GM23338 (cell line): ENCODE data around the gene CNDP2. TPM values are rescaled to one million over a fixed set of nuclear protein-coding genes. Genes with fewer than 3 reads are reported as not detected.
A peak's percentile ranks its signal among the peaks of the same experiment; 100 is the strongest.

Experiments
- ATAC-seq: fragments of 200-7000 bp; cut with Tn5 transposase; 3 replicates; pipeline ENCODE4 v1.9.1; 2020
- DNase-seq: peaks from one replicate; pipeline ENCODE4 v3.0.0-alpha.2; 2015; ENCODE audit warnings: low spot score
- H2AFZ ChIP-seq: fragments of 200-600 bp; sonication (generic); 2 replicates; pipeline ENCODE4 v1.8.0; 2016; ENCODE audit warnings: antibody characterized with exemption, mild to moderate bottlenecking, moderate library complexity
- H3F3A ChIP-seq: fragments of 200-600 bp; sonication (generic); replicated peaks from 2 replicates; pipeline ENCODE4 v1.8.0; 2017; ENCODE audit warnings: antibody characterized with exemption, mixed run types, low read depth
- H3K27ac ChIP-seq: fragments of 200-600 bp; sonication (generic); 2 replicates; pipeline ENCODE4 v1.6.1; 2016; ENCODE audit warnings: low read depth
- H3K27me3 ChIP-seq: fragments of 200-600 bp; sonication (generic); 2 replicates; pipeline ENCODE4 v1.8.0; 2016; ENCODE audit warnings: mild to moderate bottlenecking, mixed run types, moderate library complexity; ENCODE audit not compliant: insufficient read depth
- H3K36me3 ChIP-seq: fragments of 200-600 bp; sonication (generic); 2 replicates; pipeline ENCODE4 v1.8.0; 2016; ENCODE audit warnings: mild to moderate bottlenecking; ENCODE audit not compliant: insufficient read depth
- H3K4me1 ChIP-seq: fragments of 200-600 bp; sonication (generic); 2 replicates; pipeline ENCODE4 v1.8.0; 2016; ENCODE audit warnings: mild to moderate bottlenecking, moderate library complexity; ENCODE audit not compliant: insufficient read depth
- H3K4me2 ChIP-seq: fragments of 200-600 bp; sonication (generic); 2 replicates; pipeline ENCODE4 v1.7.1; 2017; ENCODE audit warnings: mixed run types
- H3K4me3 ChIP-seq: fragments of 200-600 bp; sonication (generic); 2 replicates; pipeline ENCODE4 v1.6.1; 2016; ENCODE audit warnings: mixed run types
- H3K79me2 ChIP-seq: fragments of 200-600 bp; sonication (generic); replicated peaks from 2 replicates; pipeline ENCODE4 v1.8.0; 2017; ENCODE audit warnings: mild to moderate bottlenecking; ENCODE audit not compliant: insufficient read depth
- H3K9me2 ChIP-seq: fragments of 200-600 bp; sonication (generic); 2 replicates; pipeline ENCODE4 v1.8.0; 2017; ENCODE audit not compliant: insufficient read depth
- H4K20me1 ChIP-seq: fragments of 200-600 bp; sonication (generic); replicated peaks from 2 replicates; pipeline ENCODE4 v1.8.0; 2017; ENCODE audit warnings: mild to moderate bottlenecking; ENCODE audit not compliant: insufficient read depth
- H3K27ac Mint-ChIP-seq: 2 replicates; pipeline ENCODE4 v1.8.0; 2020; ENCODE audit warnings: inconsistent platforms, mild to moderate bottlenecking, moderate library complexity, mixed read lengths
- H3K27me3 Mint-ChIP-seq: 3 replicates; pipeline ENCODE4 v1.8.0; 2022; ENCODE audit warnings: low read depth, mild to moderate bottlenecking, moderate library complexity, mixed read lengths, inconsistent platforms; ENCODE audit not compliant: insufficient read depth, poor library complexity
- H3K36me3 Mint-ChIP-seq: 3 replicates; pipeline ENCODE4 v1.8.0; 2021; ENCODE audit warnings: low read depth, mild to moderate bottlenecking, inconsistent platforms, moderate library complexity, mixed read lengths
- H3K4me1 Mint-ChIP-seq: 3 replicates; pipeline ENCODE4 v1.8.0; 2020; ENCODE audit warnings: mild to moderate bottlenecking, inconsistent platforms, mixed read lengths
- H3K4me3 Mint-ChIP-seq: 3 replicates; pipeline ENCODE4 v1.8.0; 2021; ENCODE audit warnings: moderate library complexity, mild to moderate bottlenecking, inconsistent platforms, mixed read lengths
- H3K9me3 Mint-ChIP-seq: 3 replicates; pipeline ENCODE4 v1.8.0; 2020; ENCODE audit warnings: moderate library complexity, mild to moderate bottlenecking, inconsistent platforms, mixed read lengths
- CREB1 ChIP-seq: fragments of 250-450 bp; sonication (Bioruptor Pico); IDR thresholded peaks from 2 replicates; pipeline ENCODE4 v1.5.0; 2020; ENCODE audit warnings: low read depth, mild to moderate bottlenecking, moderate library complexity
- EZH2 ChIP-seq: fragments of 200-600 bp; sonication (generic); IDR thresholded peaks from one replicate; pipeline ENCODE4 v1.8.0; 2017; ENCODE audit warnings: antibody characterized with exemption, mild to moderate bottlenecking, low read depth; ENCODE audit not compliant: unreplicated experiment
- EZH2phosphoT487 ChIP-seq: fragments of 200-600 bp; sonication (generic); IDR thresholded peaks from one replicate; pipeline ENCODE4 v1.8.1; 2018; ENCODE audit warnings: antibody characterized with exemption; ENCODE audit not compliant: unreplicated experiment
- JUNB ChIP-seq: IDR thresholded peaks from one replicate; pipeline ENCODE4 v1.6.1; 2016; ENCODE audit warnings: antibody characterized with exemption; ENCODE audit not compliant: unreplicated experiment
- NANOG ChIP-seq: IDR thresholded peaks from 2 replicates; pipeline ENCODE4 v1.6.1; 2016; ENCODE audit warnings: antibody characterized with exemption, borderline replicate concordance
- POLR2AphosphoS5 ChIP-seq: IDR thresholded peaks from 2 replicates; pipeline ENCODE4 v1.6.1; 2016; ENCODE audit warnings: antibody characterized with exemption, low read depth
- STAT1 ChIP-seq: IDR thresholded peaks from one replicate; pipeline ENCODE4 v1.6.1; 2016; ENCODE audit warnings: antibody characterized with exemption; ENCODE audit not compliant: unreplicated experiment
- ZNF114 ChIP-seq: fragments of 250-450 bp; sonication (Bioruptor Pico); IDR thresholded peaks from 2 replicates; pipeline ENCODE4 v1.5.0; 2020; ENCODE audit warnings: mild to moderate bottlenecking, moderate library complexity
- ZNF331 ChIP-seq: fragments of 250-450 bp; sonication (Bioruptor Pico); IDR thresholded peaks from 2 replicates; pipeline ENCODE4 v1.5.0; 2020; ENCODE audit warnings: low read depth, mild to moderate bottlenecking, moderate library complexity
- polyA plus RNA-seq: library from polyadenylated mRNA; unstranded; fragments of >200 nt; fragmentation: Nextera tagmentation; extraction: Ambion mirVana; gene quantifications from 2 replicates; pipeline ENCODE4 v1.2.1, GENCODE V29; 2016
- total RNA-seq: library from RNA; depleted of rRNA; stranded (reverse); fragments of >200 nt; shearing (Covaris generic); gene quantifications from 2 replicates; pipeline ENCODE4 v1.2.3, GENCODE V29; 2014
- TF ChIP-seq, protein P1 (sequence below): IDR thresholded peaks from 2 replicates; pipeline ENCODE4 v1.6.1; 2016; ENCODE audit warnings: antibody characterized with exemption
- TF ChIP-seq, protein P2 (sequence below), 2 experiments: fragments of 200-600 bp in 1 of 2; sonication (generic) in 1 of 2; conservative IDR thresholded peaks; 2 replicates each; pipeline versions ENCODE4 v1.5.1 to v1.6.1; 2016 to 2017; ENCODE audit warnings: antibody characterized with exemption in 2 of 2, low read depth in 2 of 2, mild to moderate bottlenecking in 2 of 2, moderate library complexity in 1 of 2
- TF ChIP-seq, protein P3 (sequence below): IDR thresholded peaks from one replicate; pipeline ENCODE4 v1.6.1; 2018; ENCODE audit warnings: antibody characterized with exemption; ENCODE audit not compliant: unreplicated experiment

Gene CNDP2
- total and polyA plus RNA-seq, 2 experiments from 2014 or later, result 116 to 175 TPM

DNA sequence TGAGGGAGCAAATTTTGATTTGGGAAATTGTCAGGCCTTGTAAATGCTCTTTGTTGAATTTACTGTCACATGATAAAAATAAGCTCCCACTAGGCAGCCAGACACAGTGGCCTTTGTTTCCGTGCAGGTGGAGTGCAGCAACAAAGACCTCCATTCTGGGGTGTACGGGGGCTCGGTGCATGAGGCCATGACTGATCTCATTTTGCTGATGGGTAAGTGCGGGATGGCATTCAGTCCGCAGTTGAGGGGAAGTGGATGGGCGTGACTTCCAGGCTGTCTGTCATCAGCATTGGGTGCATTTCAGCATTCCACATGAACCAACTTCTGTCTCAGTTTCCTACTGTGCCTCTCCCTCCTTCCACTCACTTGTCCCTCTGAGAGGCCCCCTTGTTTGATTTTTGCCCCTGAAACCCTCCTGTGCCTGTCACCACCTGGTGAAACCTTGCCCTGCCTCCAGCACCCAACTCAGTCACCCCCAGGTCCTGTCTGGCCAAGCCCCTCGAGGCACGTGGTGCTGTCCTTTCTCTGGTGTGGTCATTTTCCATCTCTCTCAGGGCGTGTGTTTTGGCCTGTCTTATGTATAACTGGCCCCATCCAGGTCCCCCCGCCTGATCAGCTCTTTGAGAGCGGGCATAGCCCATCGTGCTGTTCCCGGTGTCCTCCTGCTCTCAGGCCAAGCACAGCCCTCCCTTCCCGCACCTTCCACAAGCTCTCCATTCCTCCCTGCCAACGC, 16.3 kb downstream of the CNDP2 start:
- Histone ChIP-seq H3K9me2 (no peaks in the 10 kb centered on the region), H3K4me2 (no peak overlapping the region), H3K36me3 (peaks cover 31% of the 10 kb centered on the region), H3K79me2 (no peaks in the 10 kb centered on the region), H3F3A (no peaks in the 10 kb centered on the region), H3K4me3 (no peak overlapping the region), H3K4me1 (no peaks in the 10 kb centered on the region), H2AFZ (no peak overlapping the region), H4K20me1 (peaks cover 10% of the 10 kb centered on the region), H3K27ac (no peak overlapping the region), H3K27me3 (no peaks in the 10 kb centered on the region)
- Mint-ChIP-seq H3K36me3 (peaks cover 90% of the 10 kb centered on the region), H3K27me3 (peaks cover 5% of the 10 kb centered on the region), H3K4me1 (peaks cover 8% of the 10 kb centered on the region), H3K27ac (peak overlapping the region; percentile 61; the same call in 1 of the 2 replicates), H3K4me3 (no peak overlapping the region), H3K9me3 (no peaks in the 10 kb centered on the region)
- no peak for TF ChIP-seq NANOG
- TF ChIP-seq ZNF114 (CRISPR knock-in tag), result no peak
- TF ChIP-seq, protein P1, sequence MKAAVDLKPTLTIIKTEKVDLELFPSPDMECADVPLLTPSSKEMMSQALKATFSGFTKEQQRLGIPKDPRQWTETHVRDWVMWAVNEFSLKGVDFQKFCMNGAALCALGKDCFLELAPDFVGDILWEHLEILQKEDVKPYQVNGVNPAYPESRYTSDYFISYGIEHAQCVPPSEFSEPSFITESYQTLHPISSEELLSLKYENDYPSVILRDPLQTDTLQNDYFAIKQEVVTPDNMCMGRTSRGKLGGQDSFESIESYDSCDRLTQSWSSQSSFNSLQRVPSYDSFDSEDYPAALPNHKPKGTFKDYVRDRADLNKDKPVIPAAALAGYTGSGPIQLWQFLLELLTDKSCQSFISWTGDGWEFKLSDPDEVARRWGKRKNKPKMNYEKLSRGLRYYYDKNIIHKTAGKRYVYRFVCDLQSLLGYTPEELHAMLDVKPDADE, result no peak
- TF ChIP-seq, protein P2, sequence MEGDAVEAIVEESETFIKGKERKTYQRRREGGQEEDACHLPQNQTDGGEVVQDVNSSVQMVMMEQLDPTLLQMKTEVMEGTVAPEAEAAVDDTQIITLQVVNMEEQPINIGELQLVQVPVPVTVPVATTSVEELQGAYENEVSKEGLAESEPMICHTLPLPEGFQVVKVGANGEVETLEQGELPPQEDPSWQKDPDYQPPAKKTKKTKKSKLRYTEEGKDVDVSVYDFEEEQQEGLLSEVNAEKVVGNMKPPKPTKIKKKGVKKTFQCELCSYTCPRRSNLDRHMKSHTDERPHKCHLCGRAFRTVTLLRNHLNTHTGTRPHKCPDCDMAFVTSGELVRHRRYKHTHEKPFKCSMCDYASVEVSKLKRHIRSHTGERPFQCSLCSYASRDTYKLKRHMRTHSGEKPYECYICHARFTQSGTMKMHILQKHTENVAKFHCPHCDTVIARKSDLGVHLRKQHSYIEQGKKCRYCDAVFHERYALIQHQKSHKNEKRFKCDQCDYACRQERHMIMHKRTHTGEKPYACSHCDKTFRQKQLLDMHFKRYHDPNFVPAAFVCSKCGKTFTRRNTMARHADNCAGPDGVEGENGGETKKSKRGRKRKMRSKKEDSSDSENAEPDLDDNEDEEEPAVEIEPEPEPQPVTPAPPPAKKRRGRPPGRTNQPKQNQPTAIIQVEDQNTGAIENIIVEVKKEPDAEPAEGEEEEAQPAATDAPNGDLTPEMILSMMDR (conservative IDR thresholded peaks at IDR 0.05; ENCODE audit: low read depth in 2 of 2), result no peak
- TF ChIP-seq EZH2, result no peak
- TF ChIP-seq STAT1, result no peak
- ATAC-seq (no peak), DNase-seq (no peak)

DNA sequence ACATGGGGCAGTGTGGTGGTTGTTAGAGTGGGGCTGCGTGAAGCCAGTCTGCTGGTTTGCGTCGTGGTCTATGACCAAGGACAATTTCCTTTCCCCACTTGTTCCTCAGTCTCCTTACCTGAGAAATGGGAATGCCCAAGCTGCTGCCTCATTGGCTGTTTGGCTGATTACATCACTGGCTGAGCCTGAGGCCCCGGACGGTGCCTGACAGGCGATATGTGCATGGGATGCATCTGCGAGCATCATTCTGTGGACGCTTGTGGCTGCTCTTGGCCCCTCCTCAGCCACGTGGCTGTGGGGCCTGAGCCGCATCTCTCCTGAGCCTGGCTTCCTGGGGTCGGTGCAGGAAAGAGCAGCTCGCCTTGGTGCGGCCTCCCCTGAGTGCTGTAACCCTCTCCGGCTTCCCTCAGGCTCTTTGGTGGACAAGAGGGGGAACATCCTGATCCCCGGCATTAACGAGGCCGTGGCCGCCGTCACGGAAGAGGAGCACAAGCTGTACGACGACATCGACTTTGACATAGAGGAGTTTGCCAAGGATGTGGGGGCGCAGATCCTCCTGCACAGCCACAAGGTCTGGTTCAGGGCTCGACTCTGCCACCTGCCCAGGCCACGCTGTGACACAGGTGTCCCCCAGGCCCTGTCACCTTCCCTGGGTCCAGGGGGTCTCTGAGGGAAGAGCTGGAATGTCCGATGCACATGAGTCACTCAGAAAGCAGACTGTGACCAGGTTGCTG, 17.2 kb downstream of the CNDP2 start:
- Histone ChIP-seq H3K4me2 (no peak overlapping the region), H3K27me3 (no peaks in the 10 kb centered on the region), H4K20me1 (peaks cover 10% of the 10 kb centered on the region), H3K4me1 (no peaks in the 10 kb centered on the region), H3K36me3 (peaks cover 29% of the 10 kb centered on the region), H3K79me2 (no peaks in the 10 kb centered on the region), H3K27ac (no peak overlapping the region), H3K9me2 (no peaks in the 10 kb centered on the region), H3F3A (no peaks in the 10 kb centered on the region), H3K4me3 (no peak overlapping the region), H2AFZ (no peak overlapping the region)
- Mint-ChIP-seq H3K36me3 (peaks cover 90% of the 10 kb centered on the region), H3K27ac (0 out of 2 replicates have a peak overlapping the region, but pooled peaks have one; percentile 61), H3K27me3 (peaks cover 5% of the 10 kb centered on the region), H3K4me3 (no peak overlapping the region), H3K9me3 (no peaks in the 10 kb centered on the region), H3K4me1 (0 out of 3 replicates have a peak, but pooled peaks cover under 1% of the 10 kb centered on the region)
- TF ChIP-seq NANOG (no peak), EZH2phosphoT487 (no peak), POLR2AphosphoS5 (no peak), ZNF331 (no peak), CREB1 (CRISPR knock-in tag) (no peak), JUNB (no peak)
- TF ChIP-seq, protein P1, result no peak
- TF ChIP-seq, protein P3, sequence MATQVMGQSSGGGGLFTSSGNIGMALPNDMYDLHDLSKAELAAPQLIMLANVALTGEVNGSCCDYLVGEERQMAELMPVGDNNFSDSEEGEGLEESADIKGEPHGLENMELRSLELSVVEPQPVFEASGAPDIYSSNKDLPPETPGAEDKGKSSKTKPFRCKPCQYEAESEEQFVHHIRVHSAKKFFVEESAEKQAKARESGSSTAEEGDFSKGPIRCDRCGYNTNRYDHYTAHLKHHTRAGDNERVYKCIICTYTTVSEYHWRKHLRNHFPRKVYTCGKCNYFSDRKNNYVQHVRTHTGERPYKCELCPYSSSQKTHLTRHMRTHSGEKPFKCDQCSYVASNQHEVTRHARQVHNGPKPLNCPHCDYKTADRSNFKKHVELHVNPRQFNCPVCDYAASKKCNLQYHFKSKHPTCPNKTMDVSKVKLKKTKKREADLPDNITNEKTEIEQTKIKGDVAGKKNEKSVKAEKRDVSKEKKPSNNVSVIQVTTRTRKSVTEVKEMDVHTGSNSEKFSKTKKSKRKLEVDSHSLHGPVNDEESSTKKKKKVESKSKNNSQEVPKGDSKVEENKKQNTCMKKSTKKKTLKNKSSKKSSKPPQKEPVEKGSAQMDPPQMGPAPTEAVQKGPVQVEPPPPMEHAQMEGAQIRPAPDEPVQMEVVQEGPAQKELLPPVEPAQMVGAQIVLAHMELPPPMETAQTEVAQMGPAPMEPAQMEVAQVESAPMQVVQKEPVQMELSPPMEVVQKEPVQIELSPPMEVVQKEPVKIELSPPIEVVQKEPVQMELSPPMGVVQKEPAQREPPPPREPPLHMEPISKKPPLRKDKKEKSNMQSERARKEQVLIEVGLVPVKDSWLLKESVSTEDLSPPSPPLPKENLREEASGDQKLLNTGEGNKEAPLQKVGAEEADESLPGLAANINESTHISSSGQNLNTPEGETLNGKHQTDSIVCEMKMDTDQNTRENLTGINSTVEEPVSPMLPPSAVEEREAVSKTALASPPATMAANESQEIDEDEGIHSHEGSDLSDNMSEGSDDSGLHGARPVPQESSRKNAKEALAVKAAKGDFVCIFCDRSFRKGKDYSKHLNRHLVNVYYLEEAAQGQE, result no peak
- ATAC-seq (no peak), DNase-seq (no peak)
